HEK293 (cell line): ENCODE measurements around the gene PPY.

Experiments used
- CTCF ChIA-PET: fragments of 350-600 bp; formaldehyde crosslinking; extraction: SDS; loops from one replicate; lab custom pipeline; 2021; ENCODE audit warnings: antibody characterized with exemption; lab: Yijun Ruan, JAX
- POLR2A ChIA-PET: fragments of 300-600 bp; formaldehyde crosslinking; extraction: SDS; loops from one replicate; lab custom pipeline; 2020; ENCODE audit warnings: antibody characterized with exemption, inconsistent platforms; lab: Yijun Ruan, JAX
- H3K27ac ChIP-seq: fragments of 200-500 bp; sonication (Bioruptor generic); 2 replicates; pipeline ENCODE4 v1.5.1; 2014; ENCODE audit warnings: low read depth, low read length, control low read depth, inconsistent platforms; ENCODE audit errors: extremely low read depth
- H3K36me3 ChIP-seq, 2 experiments: fragments of 200-500 bp in 1 of 2; sonication (Bioruptor generic) in 1 of 2; 1 replicate in 1 of 2; 2 replicates in 1 of 2; pipeline ENCODE4 v1.5.1; 2014 to 2017; ENCODE audit warnings: inconsistent platforms in 2 of 2, low read length in 2 of 2; ENCODE audit not compliant: control insufficient read depth in 2 of 2, insufficient read depth in 1 of 2
- H3K4me1 ChIP-seq: fragments of 200-500 bp; sonication (Bioruptor generic); 2 replicates; pipeline ENCODE4 v1.5.1; 2014; ENCODE audit warnings: mild to moderate bottlenecking, low read length, inconsistent platforms; ENCODE audit not compliant: control insufficient read depth, insufficient read depth
- H3K4me3 ChIP-seq: 2 replicates; pipeline ENCODE4 v1.5.1; 2011; ENCODE audit warnings: low read depth, mild to moderate bottlenecking, control low read depth, low read length, moderate library complexity
- H3K9me3 ChIP-seq: fragments of 200-500 bp; sonication (Bioruptor generic); 2 replicates; pipeline ENCODE4 v1.5.1; 2014; ENCODE audit warnings: low read depth, low read length, inconsistent platforms; ENCODE audit not compliant: control insufficient read depth, insufficient read depth
- HOXA7 ChIP-seq: sonication (generic); formaldehyde crosslinking; IDR thresholded peaks from 2 replicates; pipeline ENCODE4 v1.8.1; 2022; ENCODE audit warnings: missing genetic modification reagents, borderline replicate concordance
- HOXC10 ChIP-seq: sonication (generic); formaldehyde crosslinking; IDR thresholded peaks from 2 replicates; pipeline ENCODE4 v1.8.1; 2023; ENCODE audit warnings: mild to moderate bottlenecking, missing genetic modification reagents
- IKZF3 ChIP-seq: fragments of 450-650 bp; IDR thresholded peaks from 2 replicates; pipeline ENCODE4 v1.5.0; 2018; ENCODE audit warnings: missing biosample characterization, mild to moderate bottlenecking, missing genetic modification characterization, moderate library complexity
- SCRT2 ChIP-seq: fragments of 450-650 bp; formaldehyde crosslinking; IDR thresholded peaks from 2 replicates; pipeline ENCODE4 v1.5.1; 2016; ENCODE audit warnings: missing biosample characterization, missing genetic modification characterization
- TRIM28 ChIP-seq: IDR thresholded peaks from 2 replicates; pipeline ENCODE4 v1.6.1; 2011; ENCODE audit warnings: low read length, control low read depth, borderline replicate concordance
- ZBTB1 ChIP-seq: fragments of 450-650 bp; formaldehyde crosslinking; IDR thresholded peaks from 2 replicates; pipeline ENCODE4 v1.5.1; 2016; ENCODE audit warnings: missing biosample characterization, missing genetic modification characterization
- ZNF174 ChIP-seq: fragments of 450-650 bp; formaldehyde crosslinking; IDR thresholded peaks from 2 replicates; pipeline ENCODE4 v1.5.0; 2017; ENCODE audit warnings: missing biosample characterization, mild to moderate bottlenecking, missing genetic modification characterization
- ZNF184 ChIP-seq: fragments of 450-650 bp; IDR thresholded peaks from 2 replicates; pipeline ENCODE4 v1.5.1; 2018; ENCODE audit warnings: missing biosample characterization, mild to moderate bottlenecking, missing genetic modification characterization
- ZNF19 ChIP-seq: fragments of 450-650 bp; formaldehyde crosslinking; IDR thresholded peaks from 2 replicates; pipeline ENCODE4; 2016; ENCODE audit warnings: missing biosample characterization, missing genetic modification characterization, low read depth
- ZNF394 ChIP-seq: fragments of 450-650 bp; formaldehyde crosslinking; IDR thresholded peaks from 2 replicates; pipeline ENCODE4 v1.5.1; 2016; ENCODE audit warnings: missing biosample characterization, missing genetic modification characterization, mild to moderate bottlenecking, moderate library complexity, borderline replicate concordance
- ZNF433 ChIP-seq: fragments of 450-650 bp; formaldehyde crosslinking; IDR thresholded peaks from 2 replicates; pipeline ENCODE4 v1.5.1; 2016; ENCODE audit warnings: missing biosample characterization, missing genetic modification characterization, low read depth
- ZNF555 ChIP-seq: fragments of 450-650 bp; formaldehyde crosslinking; conservative IDR thresholded peaks from 2 replicates; pipeline ENCODE4 v1.5.1; 2017; ENCODE audit warnings: missing biosample characterization, mild to moderate bottlenecking, missing genetic modification characterization, inconsistent platforms
- ZNF624 ChIP-seq: fragments of 450-650 bp; formaldehyde crosslinking; IDR thresholded peaks from 2 replicates; pipeline ENCODE4 v1.5.1; 2017; ENCODE audit warnings: missing biosample characterization, missing genetic modification characterization
- ZNF654 ChIP-seq: fragments of 450-650 bp; formaldehyde crosslinking; IDR thresholded peaks from 2 replicates; pipeline ENCODE4 v1.5.1; 2016; ENCODE audit warnings: low read depth, missing biosample characterization, missing genetic modification characterization
- ZNF660 ChIP-seq: fragments of 450-650 bp; IDR thresholded peaks from 2 replicates; pipeline ENCODE4 v1.5.1; 2018; ENCODE audit warnings: missing biosample characterization, mild to moderate bottlenecking, missing genetic modification characterization
- ZNF701 ChIP-seq: fragments of 450-650 bp; formaldehyde crosslinking; IDR thresholded peaks from 2 replicates; pipeline ENCODE4 v1.5.1; 2016; ENCODE audit warnings: missing biosample characterization, missing genetic modification characterization
- ZNF792 ChIP-seq: fragments of 450-650 bp; formaldehyde crosslinking; IDR thresholded peaks from 2 replicates; pipeline ENCODE4 v1.5.1; 2016; ENCODE audit warnings: missing biosample characterization, missing genetic modification characterization
- ZNF843 ChIP-seq: fragments of 450-650 bp; formaldehyde crosslinking; IDR thresholded peaks from 2 replicates; pipeline ENCODE4 v1.5.1; 2016; ENCODE audit warnings: missing biosample characterization, missing genetic modification characterization
- ZSCAN23 ChIP-seq: fragments of 450-650 bp; formaldehyde crosslinking; IDR thresholded peaks from 2 replicates; pipeline ENCODE4 v1.5.1; 2016; ENCODE audit warnings: missing biosample characterization, missing genetic modification characterization
- TF ChIP-seq, protein P1 (sequence below): fragments of 450-650 bp; formaldehyde crosslinking; IDR thresholded peaks from 2 replicates; pipeline ENCODE4 v1.5.1; 2016; ENCODE audit warnings: missing biosample characterization, missing genetic modification characterization
- TF ChIP-seq, protein P2 (sequence below): fragments of 450-650 bp; IDR thresholded peaks from 2 replicates; pipeline ENCODE4 v1.5.1; 2018; ENCODE audit warnings: missing biosample characterization, missing genetic modification characterization
- TF ChIP-seq, protein P3 (sequence below): fragments of 450-650 bp; formaldehyde crosslinking; IDR thresholded peaks from 2 replicates; pipeline ENCODE4 v1.5.1; 2017; ENCODE audit warnings: missing biosample characterization, missing genetic modification characterization
- TF ChIP-seq, protein P4 (sequence below): fragments of 450-650 bp; formaldehyde crosslinking; IDR thresholded peaks from 2 replicates; pipeline ENCODE4 v1.5.1; 2016; ENCODE audit warnings: missing biosample characterization, missing genetic modification characterization

PPY gene

DNA sequence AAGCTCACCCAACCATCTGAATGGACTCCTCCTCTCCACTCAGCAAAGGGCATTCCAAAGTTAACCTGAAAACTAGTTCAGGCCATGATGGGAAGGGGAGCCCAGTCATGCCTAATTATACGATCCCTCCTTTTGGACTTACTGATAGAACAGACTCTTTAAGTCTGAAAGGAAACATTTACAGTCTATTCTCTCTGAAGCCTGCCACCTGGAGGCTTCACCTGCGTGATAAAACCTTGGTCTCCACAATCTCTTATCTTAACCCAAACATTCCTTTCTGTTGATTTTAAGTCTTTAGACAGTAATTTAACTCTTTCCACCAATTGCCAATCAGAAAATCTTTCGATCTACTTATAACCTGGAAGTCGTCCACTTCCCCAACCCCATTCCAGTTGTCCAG, 25.9 kb downstream of the PPY start:
- H3K4me3 ChIP-seq, result no peak overlapping the region
- ChIA-PET POLR2A (no interaction called here), CTCF (interaction anchor here (0.7 to 3.7 kb wide), 2 partner anchors 27 to 53 kb away, joined by 3 to 21 read pairs; partner anchors contain the start of gene PPY)
- H3K27ac ChIP-seq, result no peak overlapping the region
- TF ChIP-seq ZNF654 (tag by site-specific recombination), result no peak
- TF ChIP-seq, protein P1, sequence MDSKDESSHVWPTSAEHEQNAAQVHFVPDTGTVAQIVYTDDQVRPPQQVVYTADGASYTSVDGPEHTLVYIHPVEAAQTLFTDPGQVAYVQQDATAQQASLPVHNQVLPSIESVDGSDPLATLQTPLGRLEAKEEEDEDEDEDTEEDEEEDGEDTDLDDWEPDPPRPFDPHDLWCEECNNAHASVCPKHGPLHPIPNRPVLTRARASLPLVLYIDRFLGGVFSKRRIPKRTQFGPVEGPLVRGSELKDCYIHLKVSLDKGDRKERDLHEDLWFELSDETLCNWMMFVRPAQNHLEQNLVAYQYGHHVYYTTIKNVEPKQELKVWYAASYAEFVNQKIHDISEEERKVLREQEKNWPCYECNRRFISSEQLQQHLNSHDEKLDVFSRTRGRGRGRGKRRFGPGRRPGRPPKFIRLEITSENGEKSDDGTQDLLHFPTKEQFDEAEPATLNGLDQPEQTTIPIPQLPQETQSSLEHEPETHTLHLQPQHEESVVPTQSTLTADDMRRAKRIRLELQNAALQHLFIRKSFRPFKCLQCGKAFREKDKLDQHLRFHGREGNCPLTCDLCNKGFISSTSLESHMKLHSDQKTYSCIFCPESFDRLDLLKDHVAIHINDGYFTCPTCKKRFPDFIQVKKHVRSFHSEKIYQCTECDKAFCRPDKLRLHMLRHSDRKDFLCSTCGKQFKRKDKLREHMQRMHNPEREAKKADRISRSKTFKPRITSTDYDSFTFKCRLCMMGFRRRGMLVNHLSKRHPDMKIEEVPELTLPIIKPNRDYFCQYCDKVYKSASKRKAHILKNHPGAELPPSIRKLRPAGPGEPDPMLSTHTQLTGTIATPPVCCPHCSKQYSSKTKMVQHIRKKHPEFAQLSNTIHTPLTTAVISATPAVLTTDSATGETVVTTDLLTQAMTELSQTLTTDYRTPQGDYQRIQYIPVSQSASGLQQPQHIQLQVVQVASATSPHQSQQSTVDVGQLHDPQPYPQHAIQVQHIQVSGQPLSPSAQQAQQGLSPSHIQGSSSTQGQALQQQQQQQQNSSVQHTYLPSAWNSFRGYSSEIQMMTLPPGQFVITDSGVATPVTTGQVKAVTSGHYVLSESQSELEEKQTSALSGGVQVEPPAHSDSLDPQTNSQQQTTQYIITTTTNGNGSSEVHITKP (tag by site-specific recombination), result 0 out of 2 replicates have a peak, but pooled peaks have one; percentile 5
- H3K4me1 ChIP-seq, result no peaks in the 10 kb centered on the region
- H3K9me3 ChIP-seq, result no peaks in the 10 kb centered on the region
- no peaks in the 10 kb centered on the region for H3K36me3 ChIP-seq

DNA sequence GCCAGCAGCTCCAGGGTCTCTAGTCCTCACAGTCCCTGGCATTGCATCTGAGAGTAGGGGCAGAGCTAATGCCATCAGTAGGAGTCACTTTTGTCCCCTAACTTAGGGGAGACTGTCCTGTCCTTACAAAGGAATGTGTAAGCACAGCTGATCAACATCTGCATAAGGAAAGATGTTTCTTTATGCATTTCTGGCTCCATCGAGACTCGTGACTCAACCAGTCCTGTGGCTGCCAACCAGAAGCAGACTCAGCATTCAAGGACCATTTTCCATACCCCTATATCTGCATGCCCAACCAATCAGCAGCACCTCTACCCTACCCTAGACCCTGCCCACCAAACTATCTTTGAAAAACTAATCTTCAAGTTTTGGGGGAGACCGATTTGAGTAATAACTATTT, 26.7 kb downstream of the PPY start:
- ChIA-PET CTCF (interaction anchor here (0.9 to 3.7 kb wide), 4 partner anchors 28 to 96 kb away, joined by 5 to 21 read pairs (median 12); partner anchors contain the start of gene PPY), POLR2A (no interaction called here)
- Histone ChIP-seq H3K36me3 (no peaks in the 10 kb centered on the region), H3K4me3 (no peak overlapping the region), H3K27ac (no peak overlapping the region), H3K4me1 (no peaks in the 10 kb centered on the region)
- TF ChIP-seq ZNF660 (no peak), ZNF624 (tag by site-specific recombination) (no peak), HOXA7 (CRISPR knock-in tag) (no peak), ZNF792 (tag by site-specific recombination) (no peak), ZNF19 (tag by site-specific recombination) (no peak), ZBTB1 (tag by site-specific recombination) (no peak), HOXC10 (no peak), TRIM28 (no peak), IKZF3 (no peak)
- TF ChIP-seq, protein P2, sequence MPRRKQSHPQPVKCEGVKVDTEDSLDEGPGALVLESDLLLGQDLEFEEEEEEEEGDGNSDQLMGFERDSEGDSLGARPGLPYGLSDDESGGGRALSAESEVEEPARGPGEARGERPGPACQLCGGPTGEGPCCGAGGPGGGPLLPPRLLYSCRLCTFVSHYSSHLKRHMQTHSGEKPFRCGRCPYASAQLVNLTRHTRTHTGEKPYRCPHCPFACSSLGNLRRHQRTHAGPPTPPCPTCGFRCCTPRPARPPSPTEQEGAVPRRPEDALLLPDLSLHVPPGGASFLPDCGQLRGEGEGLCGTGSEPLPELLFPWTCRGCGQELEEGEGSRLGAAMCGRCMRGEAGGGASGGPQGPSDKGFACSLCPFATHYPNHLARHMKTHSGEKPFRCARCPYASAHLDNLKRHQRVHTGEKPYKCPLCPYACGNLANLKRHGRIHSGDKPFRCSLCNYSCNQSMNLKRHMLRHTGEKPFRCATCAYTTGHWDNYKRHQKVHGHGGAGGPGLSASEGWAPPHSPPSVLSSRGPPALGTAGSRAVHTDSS (tag by site-specific recombination), result no peak
- TF ChIP-seq, protein P3, sequence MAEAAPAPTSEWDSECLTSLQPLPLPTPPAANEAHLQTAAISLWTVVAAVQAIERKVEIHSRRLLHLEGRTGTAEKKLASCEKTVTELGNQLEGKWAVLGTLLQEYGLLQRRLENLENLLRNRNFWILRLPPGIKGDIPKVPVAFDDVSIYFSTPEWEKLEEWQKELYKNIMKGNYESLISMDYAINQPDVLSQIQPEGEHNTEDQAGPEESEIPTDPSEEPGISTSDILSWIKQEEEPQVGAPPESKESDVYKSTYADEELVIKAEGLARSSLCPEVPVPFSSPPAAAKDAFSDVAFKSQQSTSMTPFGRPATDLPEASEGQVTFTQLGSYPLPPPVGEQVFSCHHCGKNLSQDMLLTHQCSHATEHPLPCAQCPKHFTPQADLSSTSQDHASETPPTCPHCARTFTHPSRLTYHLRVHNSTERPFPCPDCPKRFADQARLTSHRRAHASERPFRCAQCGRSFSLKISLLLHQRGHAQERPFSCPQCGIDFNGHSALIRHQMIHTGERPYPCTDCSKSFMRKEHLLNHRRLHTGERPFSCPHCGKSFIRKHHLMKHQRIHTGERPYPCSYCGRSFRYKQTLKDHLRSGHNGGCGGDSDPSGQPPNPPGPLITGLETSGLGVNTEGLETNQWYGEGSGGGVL (tag by site-specific recombination), result no peak
- TF ChIP-seq, all 188 proteins: peak for 0
- no peaks in the 10 kb centered on the region for H3K9me3 ChIP-seq

DNA sequence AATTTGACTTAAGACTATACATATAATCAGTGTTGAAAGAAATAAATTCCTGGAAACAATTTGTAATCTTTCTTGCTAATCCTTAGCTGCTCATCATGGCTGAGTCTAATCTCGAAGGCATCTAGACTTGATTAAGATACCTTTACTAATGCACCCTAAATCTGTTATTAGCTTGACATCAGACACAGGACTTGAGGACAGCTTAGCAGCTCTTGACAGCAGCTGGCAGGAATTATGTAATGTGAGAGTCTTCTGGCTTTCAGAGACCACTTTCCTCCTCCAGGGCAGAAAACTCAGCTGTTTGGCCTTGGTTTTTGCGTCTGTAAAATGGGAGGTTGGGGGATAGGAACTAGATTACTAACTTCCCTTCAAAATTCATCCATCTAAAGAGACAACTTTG, 27.8 kb downstream of the PPY start:
- Histone ChIP-seq H3K36me3 (no peaks in the 10 kb centered on the region), H3K27ac (no peak overlapping the region), H3K4me1 (no peaks in the 10 kb centered on the region), H3K4me3 (no peak overlapping the region), H3K9me3 (no peaks in the 10 kb centered on the region)
- no peak for TF ChIP-seq SCRT2 (tag by site-specific recombination)
- TF ChIP-seq ZNF174, result no peak
- TF ChIP-seq ZNF843, result no peak
- no peak for TF ChIP-seq ZNF433
- no peak for TF ChIP-seq ZNF394 (tag by site-specific recombination)
- no peak for TF ChIP-seq ZNF555 (tag by site-specific recombination)
- TF ChIP-seq ZSCAN23 (tag by site-specific recombination), result no peak
- TF ChIP-seq ZNF701 (tag by site-specific recombination), result no peak
- TF ChIP-seq, protein P4, sequence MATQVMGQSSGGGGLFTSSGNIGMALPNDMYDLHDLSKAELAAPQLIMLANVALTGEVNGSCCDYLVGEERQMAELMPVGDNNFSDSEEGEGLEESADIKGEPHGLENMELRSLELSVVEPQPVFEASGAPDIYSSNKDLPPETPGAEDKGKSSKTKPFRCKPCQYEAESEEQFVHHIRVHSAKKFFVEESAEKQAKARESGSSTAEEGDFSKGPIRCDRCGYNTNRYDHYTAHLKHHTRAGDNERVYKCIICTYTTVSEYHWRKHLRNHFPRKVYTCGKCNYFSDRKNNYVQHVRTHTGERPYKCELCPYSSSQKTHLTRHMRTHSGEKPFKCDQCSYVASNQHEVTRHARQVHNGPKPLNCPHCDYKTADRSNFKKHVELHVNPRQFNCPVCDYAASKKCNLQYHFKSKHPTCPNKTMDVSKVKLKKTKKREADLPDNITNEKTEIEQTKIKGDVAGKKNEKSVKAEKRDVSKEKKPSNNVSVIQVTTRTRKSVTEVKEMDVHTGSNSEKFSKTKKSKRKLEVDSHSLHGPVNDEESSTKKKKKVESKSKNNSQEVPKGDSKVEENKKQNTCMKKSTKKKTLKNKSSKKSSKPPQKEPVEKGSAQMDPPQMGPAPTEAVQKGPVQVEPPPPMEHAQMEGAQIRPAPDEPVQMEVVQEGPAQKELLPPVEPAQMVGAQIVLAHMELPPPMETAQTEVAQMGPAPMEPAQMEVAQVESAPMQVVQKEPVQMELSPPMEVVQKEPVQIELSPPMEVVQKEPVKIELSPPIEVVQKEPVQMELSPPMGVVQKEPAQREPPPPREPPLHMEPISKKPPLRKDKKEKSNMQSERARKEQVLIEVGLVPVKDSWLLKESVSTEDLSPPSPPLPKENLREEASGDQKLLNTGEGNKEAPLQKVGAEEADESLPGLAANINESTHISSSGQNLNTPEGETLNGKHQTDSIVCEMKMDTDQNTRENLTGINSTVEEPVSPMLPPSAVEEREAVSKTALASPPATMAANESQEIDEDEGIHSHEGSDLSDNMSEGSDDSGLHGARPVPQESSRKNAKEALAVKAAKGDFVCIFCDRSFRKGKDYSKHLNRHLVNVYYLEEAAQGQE (tag by site-specific recombination), result no peak
- no peak for TF ChIP-seq ZNF184 (tag by site-specific recombination)
- POLR2A ChIA-PET, result no interaction called here
- CTCF ChIA-PET, result interaction anchor here (0.6 to 3.7 kb wide), 5 partner anchors 25 to 79 kb away, joined by 3 to 21 read pairs (median 8); partner anchors contain the start of gene PPY
